MV-4-11 (cell line): ENCODE data around the gene DIAPH2.

Experiments
- DNase-seq: peaks from one replicate; lab custom pipeline; 2025; lab: John Stamatoyannopoulos, UW

DIAPH2 gene

GRCh38 chrX:97309487-97310116 lies 625.0 kb downstream of the DIAPH2 start:
- no peak for DNase-seq

GRCh38 chrX:97310373-97310772 lies 625.7 kb downstream of the DIAPH2 start:
- no peak for DNase-seq

DNA sequence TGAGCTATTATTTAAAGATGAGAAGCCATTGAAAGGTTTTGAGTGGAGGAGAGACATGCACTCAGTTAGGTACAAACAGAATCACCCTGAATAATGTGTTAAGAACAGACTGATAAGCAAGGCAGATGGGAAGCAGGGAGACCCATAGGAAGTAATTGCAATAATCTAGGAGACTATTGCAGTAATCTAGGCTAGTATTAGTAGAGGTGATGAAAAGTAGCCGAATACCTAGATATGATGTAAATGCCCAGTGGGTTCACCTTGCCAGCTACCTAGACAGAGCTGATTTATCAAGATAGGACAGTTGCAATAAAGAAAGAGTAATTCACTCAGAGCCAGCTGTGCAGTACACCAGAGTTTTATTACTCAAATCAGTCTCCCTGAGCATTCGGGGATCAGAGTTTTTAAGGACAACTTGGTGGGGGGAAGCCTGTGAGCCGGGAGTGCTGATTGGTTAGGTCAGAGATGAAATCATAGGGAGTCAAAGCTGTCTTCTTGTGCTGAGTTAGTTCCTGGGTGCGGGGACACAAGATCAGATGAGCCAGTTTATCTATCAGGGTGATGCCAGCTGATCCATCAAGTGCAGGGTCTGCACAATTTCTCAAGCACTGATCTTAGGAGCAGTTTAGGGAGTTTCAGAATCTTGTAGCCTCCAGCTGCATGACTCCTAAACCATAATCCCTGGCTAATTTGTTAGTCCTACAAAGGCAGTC lies 626.6 kb downstream of the DIAPH2 start:
- DNase-seq, result no peak

- DNase-seq, result no peak
Measured at GRCh38 chrX:97314345-97314744, 629.7 kb downstream of the DIAPH2 start.

DNA sequence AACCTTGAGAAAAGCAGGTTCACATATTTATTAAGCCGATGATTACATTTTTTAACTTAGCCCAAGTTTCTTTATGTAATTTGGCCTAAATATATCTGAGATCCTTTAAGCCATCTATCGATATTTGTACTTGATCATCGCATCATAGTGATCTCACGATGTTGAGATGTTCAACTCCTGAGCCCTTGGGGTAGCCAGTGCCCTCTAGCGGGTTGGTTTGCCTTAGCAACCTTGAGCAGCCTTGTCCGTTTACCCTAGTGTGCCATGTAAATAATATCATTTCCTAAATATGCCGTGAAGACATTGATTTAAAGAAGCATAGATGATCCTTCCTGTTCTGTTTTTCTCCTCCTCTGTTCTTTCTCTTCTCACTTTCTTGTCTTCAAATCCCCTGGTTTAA lies 631.3 kb downstream of the DIAPH2 start:
- DNase-seq, result no peak

DNA sequence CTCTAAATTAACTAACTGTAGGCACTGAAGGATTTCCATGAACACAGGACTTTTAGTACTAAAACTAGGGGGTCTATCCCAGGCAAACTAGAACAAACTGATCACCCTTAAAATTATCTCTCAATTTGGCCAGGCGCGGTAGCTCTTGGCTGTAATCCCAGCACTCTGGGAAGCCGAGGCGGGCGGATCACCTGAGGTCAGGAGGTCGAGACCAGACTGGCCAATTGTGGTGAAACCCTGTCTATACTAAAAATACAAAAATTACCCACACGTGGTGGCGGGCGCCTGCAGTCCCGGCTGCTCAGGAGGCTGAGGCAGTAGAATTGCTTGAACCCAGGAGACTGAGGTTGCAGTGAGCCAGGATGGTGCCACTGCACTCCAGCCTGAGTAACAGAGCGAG lies 635.7 kb downstream of the DIAPH2 start:
- no peak for DNase-seq

DNA sequence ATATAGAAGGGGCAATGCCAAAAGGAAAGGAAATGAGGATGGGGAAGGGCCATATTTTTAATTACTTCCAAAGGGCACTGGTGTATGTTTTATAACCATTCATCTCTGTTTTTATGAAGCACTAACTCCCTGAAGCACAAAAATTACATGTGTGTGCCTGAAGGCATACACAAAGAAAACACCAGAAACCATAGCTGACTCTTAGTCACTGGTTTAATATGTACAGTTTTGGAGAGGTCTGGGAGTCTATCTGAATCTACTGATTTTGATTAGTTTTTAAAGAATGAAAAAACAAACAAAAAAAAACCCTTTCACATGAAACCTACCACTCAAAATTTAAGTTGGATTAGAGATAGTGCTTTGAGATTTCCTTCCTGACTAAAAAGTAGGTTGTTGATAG lies 637.8 kb downstream of the DIAPH2 start:
- DNase-seq, result no peak

GRCh38 chrX:97326456-97326855 lies 641.8 kb downstream of the DIAPH2 start:
- no peak for DNase-seq

GRCh38 chrX:97328853-97329390 lies 644.3 kb downstream of the DIAPH2 start:
- DNase-seq, result no peak

- DNase-seq, result no peak
Measured at GRCh38 chrX:97330151-97330550, 645.5 kb downstream of the DIAPH2 start.

GRCh38 chrX:97332963-97333362 lies 648.3 kb downstream of the DIAPH2 start:
- no peak for DNase-seq

DNA sequence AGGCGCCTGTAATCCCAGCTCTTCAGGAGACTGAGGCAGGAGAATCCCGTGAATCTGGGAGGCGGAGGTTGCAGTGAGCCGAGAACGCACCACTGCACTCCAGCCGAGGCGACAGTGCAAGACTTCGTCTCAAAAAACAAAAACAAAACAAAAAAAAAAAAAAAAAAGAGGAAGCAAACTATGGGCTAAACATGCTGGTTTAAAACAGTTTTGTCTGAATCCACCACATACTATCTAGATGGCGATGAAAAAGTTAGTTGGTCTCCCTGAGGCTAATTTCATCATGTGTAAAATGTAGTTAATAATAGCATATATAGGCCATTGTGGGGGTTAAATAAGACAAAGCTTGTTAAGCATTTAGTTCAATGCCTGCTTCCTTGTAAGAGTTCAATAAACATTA lies 650.2 kb downstream of the DIAPH2 start:
- DNase-seq, result peak; percentile 43

GRCh38 chrX:97344724-97345123 lies 660.1 kb downstream of the DIAPH2 start:
- DNase-seq, result no peak

DNA sequence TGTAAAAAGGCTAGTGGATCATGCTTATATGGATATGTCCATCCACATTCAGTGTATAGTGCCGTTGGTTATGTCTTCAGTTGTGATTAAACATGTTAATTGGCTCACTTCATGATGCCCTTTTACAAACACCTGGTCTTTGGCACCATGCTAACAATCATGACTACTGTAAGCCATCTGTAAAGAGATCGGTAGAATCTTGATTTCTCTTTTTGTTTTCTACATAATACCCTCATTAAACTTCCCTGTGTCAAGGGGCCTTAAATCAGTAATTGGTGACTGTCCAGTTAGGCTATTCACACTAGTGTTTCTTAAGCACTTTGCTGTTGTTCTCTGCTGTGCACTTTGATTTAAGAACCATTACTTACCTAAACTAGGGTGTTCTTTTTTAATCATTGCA lies 674.3 kb downstream of the DIAPH2 start:
- no peak for DNase-seq

GRCh38 chrX:97363843-97364242 lies 679.2 kb downstream of the DIAPH2 start:
- DNase-seq, result no peak

DNA sequence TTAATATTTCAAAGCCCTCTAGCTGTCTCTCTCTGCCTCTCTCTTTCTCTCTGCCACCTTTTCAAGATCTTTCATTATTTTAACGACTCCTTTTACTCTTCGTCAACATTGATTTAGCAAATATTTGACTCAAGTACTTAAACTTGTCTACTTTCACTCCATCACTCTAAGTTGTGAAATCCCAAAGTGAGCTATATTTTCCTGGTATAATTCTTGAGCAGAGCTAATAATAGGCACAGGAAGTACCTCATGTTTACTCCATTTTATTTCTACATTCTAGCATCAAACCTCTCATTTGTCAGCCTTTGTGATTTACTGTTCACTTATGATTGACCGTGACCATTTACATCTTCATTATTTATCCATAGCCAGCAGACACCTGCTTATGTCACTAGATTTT lies 681.6 kb downstream of the DIAPH2 start:
- DNase-seq, result no peak

DNA sequence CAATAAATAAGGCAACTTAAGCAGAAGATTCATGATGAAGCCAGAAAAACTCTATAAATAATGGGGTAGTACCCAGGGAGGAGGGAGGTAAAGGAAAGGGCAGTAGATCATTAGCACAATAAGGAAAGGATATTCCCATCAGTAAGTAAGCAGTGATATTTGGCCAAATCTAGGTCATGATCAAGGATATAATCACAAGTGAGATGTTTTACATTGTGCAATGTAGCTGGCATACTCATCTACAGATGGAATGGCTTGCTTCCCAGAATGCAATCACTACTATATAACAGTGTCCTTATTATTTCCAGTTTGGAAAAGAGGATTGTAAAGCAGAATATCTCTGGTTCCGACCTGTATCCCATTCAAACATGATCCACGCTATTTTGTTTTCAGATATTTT lies 682.5 kb downstream of the DIAPH2 start:
- DNase-seq, result no peak

DNA sequence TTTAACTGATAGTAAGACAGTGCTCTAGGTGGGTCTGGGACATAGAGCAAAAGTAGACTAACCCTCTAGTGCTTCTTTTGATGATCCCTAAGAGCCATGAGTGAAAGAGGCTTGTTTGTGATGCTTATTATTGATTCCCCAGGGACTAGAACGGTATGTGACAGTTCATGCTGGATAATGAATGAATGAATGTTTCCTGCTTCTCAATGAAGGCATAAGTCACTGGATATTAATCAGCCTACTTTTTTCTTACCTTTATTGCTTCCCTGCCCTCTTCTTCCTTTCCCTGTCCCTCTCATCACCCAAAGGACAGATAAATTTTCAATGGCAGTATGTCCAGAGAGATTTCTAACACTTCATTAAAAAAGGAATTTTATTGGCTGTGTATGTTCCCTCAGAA lies 685.3 kb downstream of the DIAPH2 start:
- DNase-seq, result no peak

GRCh38 chrX:97372001-97372766 lies 687.5 kb downstream of the DIAPH2 start:
- DNase-seq, result no peak

- DNase-seq, result peak; percentile 2
Measured at GRCh38 chrX:97374266-97374665, 689.6 kb downstream of the DIAPH2 start.

- DNase-seq, result no peak
Measured at GRCh38 chrX:97380200-97380599, 695.6 kb downstream of the DIAPH2 start.

- DNase-seq, result no peak
Measured at GRCh38 chrX:97384685-97385084, 700.0 kb downstream of the DIAPH2 start.

DNA sequence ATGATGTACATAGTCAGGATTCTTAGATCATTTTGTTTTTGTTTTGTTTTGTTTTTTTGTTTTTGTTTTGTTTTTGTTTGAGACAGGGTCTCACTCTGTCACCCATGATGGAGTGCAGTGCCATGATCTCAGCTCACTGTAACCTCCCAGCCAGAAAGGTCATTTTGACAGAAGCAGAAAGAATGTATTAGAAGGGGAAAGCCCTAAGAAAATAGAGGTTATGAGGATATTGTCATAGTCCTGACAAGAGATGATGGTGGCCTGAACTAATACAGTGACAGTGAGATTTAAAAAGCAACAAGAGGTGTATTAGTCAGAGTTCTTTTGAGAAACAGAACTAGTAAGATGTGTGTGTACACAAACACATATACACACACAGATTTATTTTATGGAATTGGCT lies 702.4 kb downstream of the DIAPH2 start:
- no peak for DNase-seq
